Esophagus squamous epithelium (tissue), 5 donors: ENCODE measurements around the gene RRP9. TPM values are rescaled to one million over a fixed set of nuclear protein-coding genes. Genes with fewer than 3 reads are reported as not detected.

Experiments
- DNase-seq: peaks from one replicate; lab custom pipeline; 2025; lab: John Stamatoyannopoulos, UW
- H3K27ac ChIP-seq, 4 donors: fragments of 200-600 bp; sonication (generic); one replicate each; pipeline ENCODE4 v1.5.1; 2016 to 2019; ENCODE audit warnings: mild to moderate bottlenecking in 1 of 4
- H3K27me3 ChIP-seq, 4 donors: fragments of 200-600 bp; sonication (generic); 1 replicate in 3 of 4; 2 replicates in 1 of 4; pipeline versions ENCODE4 v1.5.1 to v1.6.0; 2017 to 2021; ENCODE audit warnings: antibody characterized with exemption in 1 of 4
- H3K36me3 ChIP-seq, 3 donors: fragments of 200-600 bp; sonication (generic); one replicate each; pipeline ENCODE4 v1.5.1; 2016 to 2019
- H3K4me1 ChIP-seq, 3 donors: fragments of 200-600 bp; sonication (generic); one replicate each; pipeline ENCODE4 v1.5.1; 2017 to 2019
- H3K4me3 ChIP-seq, 4 donors: fragments of 200-600 bp; sonication (generic); 1 replicate in 3 of 4; 2 replicates in 1 of 4; pipeline ENCODE4 v1.5.1; 2016 to 2019; ENCODE audit warnings: mild to moderate bottlenecking in 2 of 4, moderate library complexity in 1 of 4
- H3K9me3 ChIP-seq, 3 donors: fragments of 200-600 bp; sonication (generic); one replicate each; pipeline ENCODE4 v1.5.1; 2016 to 2019
- CTCF ChIP-seq, 6 experiments: fragments of 450-650 bp in 4 of 6; fragments of 200-600 bp in 2 of 6; sonication (generic) in 2 of 6; IDR thresholded peaks; one replicate each; pipeline ENCODE4 v1.5.1; 2016 to 2019; ENCODE audit warnings: antibody characterized with exemption in 6 of 6, mild to moderate bottlenecking in 4 of 6, moderate library complexity in 4 of 6
- POLR2A ChIP-seq, 4 donors: fragments of 450-650 bp; IDR thresholded peaks; one replicate each; pipeline ENCODE4 v1.6.1; 2017; ENCODE audit warnings: antibody characterized with exemption in 4 of 4, mild to moderate bottlenecking in 4 of 4, moderate library complexity in 3 of 4
- WGBS, 2 donors: methylation state at CpG; one replicate each; pipeline ENCODE4 v1.1.5; 2018; 5-methylcytosine and 5-hydroxymethylcytosine counted together
- intact Hi-C: fragments of 100-400 bp; cut with DNase I; formaldehyde crosslinking; loops from one replicate; pipeline ENCODE4 v1.15.0; 2022
- small RNA-seq, 4 donors: library from RNA; depleted of rRNA; stranded (forward); fragments of <200 nt; gene quantifications; one replicate each; pipeline ENCODE3, GENCODE V24; 2016
- total RNA-seq, 4 donors: library from RNA; depleted of rRNA; stranded (reverse); fragments of >200 nt; gene quantifications; one replicate each; pipeline ENCODE4 v1.1.0, GENCODE V29; 2016
- donor health status: DM: yes; HTN: yes; CAD: no.

RRP9 gene
- total RNA-seq, 4 donors from 2014 or later: 11.1 to 30.3 (median 21.3) TPM

GRCh38 chr3:51887620-51888019, 54.1 kb downstream of the RRP9 start:
- 63 to 71% methylated on average over 2 of the region's 2 CpGs for WGBS, 2 donors
- Histone ChIP-seq H3K4me3 (no peak overlapping the region), H3K4me1 (no peaks in the 10 kb centered on the region), H3K27me3 (peaks cover 0 to 14% (median 0%) of the 10 kb centered on the region in 4 donors), H3K36me3 (no peaks in the 10 kb centered on the region), H3K27ac (no peak overlapping the region), H3K9me3 (no peaks in the 10 kb centered on the region)
- TF ChIP-seq POLR2A (IDR thresholded peaks at IDR 0.05): no peak
- TF ChIP-seq CTCF (IDR thresholded peaks at IDR 0.05): no peak
- no peak for DNase-seq
- intact Hi-C loops: no loop called here

GRCh38 chr3:51886447-51886846, 55.3 kb downstream of the RRP9 start:
- H3K4me3 ChIP-seq: no peak overlapping the region
- H3K27me3 ChIP-seq: peaks cover 0 to 14% (median 0%) of the 10 kb centered on the region in 4 donors
- no peaks in the 10 kb centered on the region for H3K4me1 ChIP-seq
- no peak for DNase-seq
- no peaks in the 10 kb centered on the region for H3K36me3 ChIP-seq
- TF ChIP-seq POLR2A (IDR thresholded peaks at IDR 0.05) (no peak), CTCF (IDR thresholded peaks at IDR 0.05) (no peak)
- no peaks in the 10 kb centered on the region for H3K9me3 ChIP-seq
- intact Hi-C loops: no loop called here
- H3K27ac ChIP-seq: no peak overlapping the region

Small RNAs within 50 kb of the gene (small RNA-seq; reads per million reads assigned to genes)
- 0 reads per million in 4 donors for gene AC115284.1

Other genes with a start within 250 kb of the RRP9 start
- under 1 TPM in 3 of 4 donors, not detected in 1; 0.04 to 0.57 (median 0.53) TPM for gene GRM2, start 234.8 kb downstream of the RRP9 start, total RNA-seq
- not detected for gene IQCF6, start 162.7 kb downstream of the RRP9 start, total RNA-seq
- not detected for gene IQCF2, start 80.3 kb downstream of the RRP9 start, total RNA-seq
- not detected for gene IQCF5, start 66.3 kb downstream of the RRP9 start, total RNA-seq
- not detected for gene IQCF1, start 38.6 kb downstream of the RRP9 start, total RNA-seq
- 10 to 100 TPM in 2 of 4 donors, 1 to 10 TPM in 2; 7.3 to 33.0 (median 14.2) TPM for gene PARP3, start 459 bp upstream of the RRP9 start, total RNA-seq
- gene GPR62, start 13.5 kb upstream of the RRP9 start, total RNA-seq: under 1 TPM in 2 of 4 donors, not detected in 2; 0.09 to 0.38 TPM
- 10 to 100 TPM; 13.0 to 47.3 (median 19.5) TPM for gene PCBP4, start 25.6 kb upstream of the RRP9 start, total RNA-seq
- gene ABHD14B, start 32.1 kb upstream of the RRP9 start, total RNA-seq: 10 to 100 TPM; 29.6 to 54.4 (median 33.4) TPM
- 10 to 100 TPM in 2 of 4 donors, 1 to 10 TPM in 2; 4.3 to 14.2 (median 9.4) TPM for gene ABHD14A, start 33.2 kb upstream of the RRP9 start, total RNA-seq
- 10 to 100 TPM; 20.2 to 42.7 (median 33.6) TPM for gene ACY1, start 41.6 kb upstream of the RRP9 start, total RNA-seq
- 1,000 to 10,000 TPM; 1,191 to 2,826 (median 1,725) TPM for gene RPL29, start 54.0 kb upstream of the RRP9 start, total RNA-seq
- 100 to 1,000 TPM in 1 of 4 donors, 10 to 100 TPM in 3; 49.3 to 105 (median 62.1) TPM for gene DUSP7, start 114.7 kb upstream of the RRP9 start, total RNA-seq
- gene POC1A, start 212.5 kb upstream of the RRP9 start, total RNA-seq: 10 to 100 TPM in 1 of 4 donors, 1 to 10 TPM in 3; 2.7 to 10.3 (median 4.8) TPM